Breast epithelium (tissue), 3 donors: ENCODE data around the gene CCDC87.

Experiments used
- CTCF ChIP-seq, 3 donors: fragments of 450-650 bp; IDR thresholded peaks; one replicate each; pipeline ENCODE4 v1.5.1; 2016 to 2017; ENCODE audit warnings: antibody characterized with exemption in 3 of 3, mild to moderate bottlenecking in 3 of 3, moderate library complexity in 3 of 3
- POLR2A ChIP-seq: fragments of 450-650 bp; IDR thresholded peaks from one replicate; pipeline ENCODE4 v1.6.1; 2016; ENCODE audit warnings: antibody characterized with exemption, mild to moderate bottlenecking, moderate library complexity

- TF ChIP-seq CTCF (IDR thresholded peaks at IDR 0.05) (no peak), POLR2A (no peak)
Observed at GRCh38 chr11:66604155-66604554, 11.3 kb upstream of the CCDC87 start.
